Transverse colon (tissue), 4 donors: Measurements from ENCODE around the gene SLC7A10.

Experiments used
- CTCF ChIP-seq, 5 experiments: fragments of 200-600 bp in 3 of 5; fragments of 450-650 bp in 2 of 5; sonication (generic) in 3 of 5; IDR thresholded peaks; 1 replicate in 2 of 5; 2 replicates in 3 of 5; pipeline ENCODE4 v1.5.1; 2016 to 2017; ENCODE audit warnings: antibody characterized with exemption in 5 of 5, inconsistent platforms in 3 of 5, mild to moderate bottlenecking in 2 of 5, moderate library complexity in 1 of 5
- EP300 ChIP-seq: sonication (generic); formaldehyde crosslinking; IDR thresholded peaks from one replicate; pipeline ENCODE4 v1.6.1; 2017; ENCODE audit warnings: antibody characterized with exemption, low read depth
- POLR2A ChIP-seq: fragments of 450-650 bp; IDR thresholded peaks from one replicate; pipeline ENCODE4 v1.6.1; 2016; ENCODE audit warnings: antibody characterized with exemption, mild to moderate bottlenecking, moderate library complexity
- POLR2AphosphoS5 ChIP-seq, 3 donors: sonication (generic); formaldehyde crosslinking; IDR thresholded peaks; one replicate each; pipeline ENCODE4 v1.6.1; 2016; ENCODE audit warnings: antibody characterized with exemption in 3 of 3

DNA sequence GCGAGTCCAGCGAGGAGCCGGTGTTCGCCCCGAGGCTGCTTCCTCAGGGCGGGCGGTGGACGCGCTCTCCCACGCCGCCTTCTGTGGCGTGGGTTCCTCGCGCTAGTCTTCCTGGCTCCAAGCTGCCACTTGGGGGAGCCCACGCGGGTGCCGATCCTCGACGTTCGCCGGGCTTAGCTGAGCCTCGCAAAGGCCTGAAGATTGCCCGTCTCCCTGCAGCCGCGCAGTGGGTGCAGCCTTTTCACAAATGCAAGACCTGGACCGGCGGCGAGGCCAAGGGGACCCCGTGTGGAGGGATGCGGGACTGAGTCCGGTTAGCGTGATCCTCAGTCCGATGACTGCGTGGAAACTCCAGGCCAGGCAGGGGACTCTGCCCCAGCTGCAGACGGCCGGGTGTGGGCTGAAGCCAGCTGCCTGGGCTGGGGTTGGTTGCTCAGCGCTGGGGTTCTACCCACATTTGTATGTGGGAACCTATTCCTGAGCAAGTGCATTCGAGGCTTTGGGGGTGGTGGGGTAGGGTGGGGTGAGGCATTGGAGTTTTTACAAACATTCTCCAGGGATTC, 48.2 kb downstream of the SLC7A10 start:
- TF ChIP-seq CTCF (IDR thresholded peaks at IDR 0.05) (peak; percentile 38 to 70 (median 48)), EP300 (no peak), POLR2A (no peak), POLR2AphosphoS5 (IDR thresholded peaks at IDR 0.05) (no peak)
